Neural cell (in vitro differentiated cells): ENCODE data around the gene RNF128. TPM values are rescaled to one million over a fixed set of nuclear protein-coding genes. Genes with fewer than 3 reads are reported as not detected.

Experiments
- H2AFZ ChIP-seq: fragments of 200-600, 300-800 bp; sonication (generic), shearing (Covaris generic); 2 replicates; pipeline ENCODE4 v1.6.0; 2014; ENCODE audit warnings: low read depth, mild to moderate bottlenecking, antibody characterized with exemption, low read length, moderate library complexity
- H3F3A ChIP-seq: fragments of 200-600 bp; shearing (Covaris generic); 2 replicates; pipeline ENCODE4 v1.6.1; 2016; ENCODE audit warnings: mild to moderate bottlenecking, moderate library complexity, mixed read lengths, antibody characterized with exemption, low read length; ENCODE audit not compliant: insufficient read depth, poor library complexity, severe bottlenecking
- H3K27ac ChIP-seq: fragments of 200-600, 300-800 bp; sonication (generic), shearing (Covaris generic); 2 replicates; pipeline ENCODE4 v1.5.1; 2014; ENCODE audit warnings: mild to moderate bottlenecking, low read length, moderate library complexity
- H3K27me3 ChIP-seq: fragments of 300-800, 200-600 bp; sonication (generic), shearing (Covaris generic); 2 replicates; pipeline ENCODE4 v1.6.0; 2014; ENCODE audit warnings: mild to moderate bottlenecking, low read depth, low read length, moderate library complexity; ENCODE audit not compliant: insufficient read depth
- H3K36me3 ChIP-seq: fragments of 300-800, 200-600 bp; sonication (generic), shearing (Covaris generic); 2 replicates; pipeline ENCODE4 v1.5.1; 2014; ENCODE audit warnings: mild to moderate bottlenecking, antibody characterized with exemption, low read length, moderate library complexity; ENCODE audit not compliant: insufficient read depth
- H3K4me2 ChIP-seq: fragments of 300-800, 200-600 bp; sonication (generic), shearing (Covaris generic); 2 replicates; pipeline ENCODE4 v1.6.0; 2014; ENCODE audit warnings: mild to moderate bottlenecking, low read length
- H3K4me3 ChIP-seq: fragments of 300-800, 200-600 bp; sonication (generic), shearing (Covaris generic); 2 replicates; pipeline ENCODE4 v1.5.1; 2014; ENCODE audit warnings: mild to moderate bottlenecking, low read length, moderate library complexity
- H3K79me2 ChIP-seq: fragments of 200-600 bp; shearing (Covaris generic); replicated peaks from 2 replicates; pipeline ENCODE4 v1.6.0; 2014; ENCODE audit warnings: mild to moderate bottlenecking, low read length, moderate library complexity; ENCODE audit not compliant: insufficient read depth
- H3K9ac ChIP-seq: fragments of 300-800, 200-600 bp; sonication (generic), shearing (Covaris generic); 2 replicates; pipeline ENCODE4 v1.6.1; 2016; ENCODE audit warnings: mild to moderate bottlenecking, low read length, mixed read lengths
- H3K9me2 ChIP-seq: fragments of 200-600 bp; shearing (Covaris generic); 2 replicates; pipeline ENCODE4 v1.6.1; 2016; ENCODE audit warnings: mild to moderate bottlenecking, low read length, mixed read lengths; ENCODE audit not compliant: insufficient read depth
- H3K9me3 ChIP-seq: fragments of 200-600, 300-800 bp; sonication (generic), shearing (Covaris generic); 2 replicates; pipeline ENCODE4 v1.6.1; 2016; ENCODE audit warnings: mild to moderate bottlenecking, mixed run types, low read length, moderate library complexity, mixed read lengths
- H4K20me1 ChIP-seq: fragments of 200-600 bp; shearing (Covaris generic); 2 replicates; pipeline ENCODE4 v1.6.1; 2016; ENCODE audit warnings: mild to moderate bottlenecking, mixed run types; ENCODE audit not compliant: insufficient read depth
- CTCF ChIP-seq: fragments of 450-650 bp; IDR thresholded peaks from 2 replicates; pipeline ENCODE4 v1.5.1; 2014; ENCODE audit warnings: antibody characterized with exemption, mild to moderate bottlenecking, moderate library complexity; ENCODE audit not compliant: poor library complexity, severe bottlenecking
- EP300 ChIP-seq: fragments of 450-650 bp; conservative IDR thresholded peaks from 2 replicates; pipeline ENCODE4 v1.6.1; 2014; ENCODE audit warnings: antibody characterized with exemption, mild to moderate bottlenecking, moderate library complexity; ENCODE audit not compliant: poor library complexity, severe bottlenecking
- EZH2 ChIP-seq: fragments of 200-600, 300-800 bp; shearing (Covaris generic), sonication (generic); IDR thresholded peaks from 2 replicates; pipeline ENCODE4 v1.6.1; 2014; ENCODE audit warnings: antibody characterized with exemption, low read length, borderline replicate concordance, mild to moderate bottlenecking; ENCODE audit not compliant: insufficient read depth, poor library complexity, severe bottlenecking
- MXI1 ChIP-seq: fragments of 450-650 bp; conservative IDR thresholded peaks from 2 replicates; pipeline ENCODE4 v1.6.1; 2014; ENCODE audit warnings: antibody characterized with exemption, mild to moderate bottlenecking; ENCODE audit not compliant: poor library complexity, severe bottlenecking
- POLR2AphosphoS5 ChIP-seq: IDR thresholded peaks from 2 replicates; pipeline ENCODE4 v1.6.1; 2012
- RAD21 ChIP-seq: fragments of 450-650 bp; conservative IDR thresholded peaks from 2 replicates; pipeline ENCODE4 v1.6.1; 2014; ENCODE audit warnings: antibody characterized with exemption, mild to moderate bottlenecking, moderate library complexity
- REST ChIP-seq: IDR thresholded peaks from 2 replicates; pipeline ENCODE4 v1.6.1; 2012; ENCODE audit warnings: borderline replicate concordance
- SMC3 ChIP-seq: fragments of 450-650 bp; conservative IDR thresholded peaks from 2 replicates; pipeline ENCODE4 v1.6.1; 2014; ENCODE audit warnings: antibody characterized with exemption, mild to moderate bottlenecking, moderate library complexity; ENCODE audit not compliant: poor library complexity
- TAF1 ChIP-seq: IDR thresholded peaks from 2 replicates; pipeline ENCODE4 v1.6.1; 2012; ENCODE audit warnings: low read depth
- polyA plus RNA-seq: library from polyadenylated mRNA; depleted of rRNA; stranded (reverse); fragments of >200 nt; gene quantifications from 2 replicates; pipeline ENCODE4 v1.2.3, GENCODE V29; 2014

RNF128 gene
- polyA plus RNA-seq, 1 donor from 2014 or later, result 0.72 TPM

- Histone ChIP-seq H4K20me1 (no peaks in the 10 kb centered on the region), H3K27ac (no peak overlapping the region), H3K4me2 (no peak overlapping the region), H2AFZ (no peak overlapping the region), H3K9ac (no peak overlapping the region), H3K79me2 (no peaks in the 10 kb centered on the region), H3K9me2 (no peaks in the 10 kb centered on the region), H3K4me3 (no peak overlapping the region), H3K36me3 (no peaks in the 10 kb centered on the region), H3K27me3 (no peaks in the 10 kb centered on the region), H3K9me3 (no peaks in the 10 kb centered on the region), H3F3A (no peaks in the 10 kb centered on the region)
- TF ChIP-seq CTCF (no peak), TAF1 (no peak), SMC3 (no peak), POLR2AphosphoS5 (no peak), EZH2 (no peak), MXI1 (no peak), REST (no peak)
Measured at GRCh38 chrX:106710771-106711170, 15.7 kb upstream of the RNF128 start.

GRCh38 chrX:106711375-106711774 is 15.1 kb upstream of the RNF128 start:
- Histone ChIP-seq H3K9me3 (no peaks in the 10 kb centered on the region), H3K36me3 (no peaks in the 10 kb centered on the region), H3F3A (no peaks in the 10 kb centered on the region), H2AFZ (no peak overlapping the region), H3K9me2 (no peaks in the 10 kb centered on the region), H3K4me2 (no peak overlapping the region), H4K20me1 (no peaks in the 10 kb centered on the region), H3K79me2 (no peaks in the 10 kb centered on the region), H3K4me3 (no peak overlapping the region), H3K27ac (no peak overlapping the region), H3K27me3 (no peaks in the 10 kb centered on the region), H3K9ac (no peak overlapping the region)
- no peak for TF ChIP-seq EZH2
- no peak for TF ChIP-seq TAF1
- no peak for TF ChIP-seq REST
- no peak for TF ChIP-seq SMC3
- TF ChIP-seq POLR2AphosphoS5, result no peak
- no peak for TF ChIP-seq CTCF
- no peak for TF ChIP-seq MXI1
- no peak for TF ChIP-seq EP300
- TF ChIP-seq RAD21, result no peak
